ENCODE results near the gene C5orf63. TPM values are rescaled to one million over a fixed set of nuclear protein-coding genes. Genes with fewer than 3 reads are reported as not detected.
A peak's percentile ranks its signal among the peaks of the same experiment; 100 is the strongest.

Gene C5orf63
- total and polyA plus RNA-seq, 12 donors = 1.6 to 11.4 (median 4.5) TPM; not detected in 1

DNA sequence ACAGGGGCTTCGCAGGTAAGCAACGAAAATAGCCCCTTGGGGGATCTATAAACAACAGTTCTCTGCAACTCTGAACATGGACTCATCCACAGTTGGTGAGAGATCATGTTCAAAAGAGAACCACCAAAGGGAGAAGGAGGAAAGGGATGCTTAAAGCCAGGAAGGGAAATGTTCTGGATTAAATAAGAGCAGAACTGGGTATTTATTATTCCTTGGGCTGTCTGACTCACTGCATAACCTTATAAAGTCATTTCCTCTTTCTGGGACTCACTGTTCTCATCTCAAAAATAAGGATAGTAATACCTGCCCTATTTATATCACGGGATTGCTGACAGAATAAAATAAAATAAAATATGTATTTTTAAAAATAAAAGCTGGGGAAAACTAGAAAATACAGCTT lies 31.7 kb downstream of the C5orf63 start:
- intact Hi-C loops (cut with DNase I) = no loop called here
- Histone ChIP-seq H3K4me3 (no peak overlapping the region), H3K9me3 (replicated peaks in 1 of 3) (no peaks in the 10 kb centered on the region), H3K4me1 (replicated peaks in 1 of 2) (no peaks in the 10 kb centered on the region), H3K36me3 (replicated peaks in 1 of 2) (no peaks in the 10 kb centered on the region), H3K27ac (peak overlapping the region in 2 of 5 donors; percentile 9 to 27), H3K27me3 (no peaks in the 10 kb centered on the region)
- no peak for DNase-seq
- WGBS, 4 donors = 65 to 80% (median 72%) methylated on average over 3 of the region's 3 CpGs
- TF ChIP-seq CTCF (IDR thresholded peaks at IDR 0.05) (no peak), POLR2A (IDR thresholded peaks at IDR 0.05) (no peak)

- Histone ChIP-seq H3K4me1 (replicated peaks in 1 of 2) (no peaks in the 10 kb centered on the region), H3K27me3 (no peaks in the 10 kb centered on the region), H3K27ac (peak overlapping the region in 2 of 5 donors; percentile 9 to 27), H3K36me3 (replicated peaks in 1 of 2) (no peaks in the 10 kb centered on the region), H3K9me3 (replicated peaks in 1 of 3) (no peaks in the 10 kb centered on the region), H3K4me3 (no peak overlapping the region)
- DNase-seq = no peak
- TF ChIP-seq CTCF (IDR thresholded peaks at IDR 0.05) = no peak
- no peak for TF ChIP-seq POLR2A (IDR thresholded peaks at IDR 0.05)
- WGBS, 4 donors = 61 to 71% (median 64%) methylated on average over 9 of the region's 9 CpGs
- intact Hi-C loops (cut with DNase I) = no loop called here
These were observed 32.3 kb downstream of the C5orf63 start for GRCh38 chr5:127040796-127041520.

DNA sequence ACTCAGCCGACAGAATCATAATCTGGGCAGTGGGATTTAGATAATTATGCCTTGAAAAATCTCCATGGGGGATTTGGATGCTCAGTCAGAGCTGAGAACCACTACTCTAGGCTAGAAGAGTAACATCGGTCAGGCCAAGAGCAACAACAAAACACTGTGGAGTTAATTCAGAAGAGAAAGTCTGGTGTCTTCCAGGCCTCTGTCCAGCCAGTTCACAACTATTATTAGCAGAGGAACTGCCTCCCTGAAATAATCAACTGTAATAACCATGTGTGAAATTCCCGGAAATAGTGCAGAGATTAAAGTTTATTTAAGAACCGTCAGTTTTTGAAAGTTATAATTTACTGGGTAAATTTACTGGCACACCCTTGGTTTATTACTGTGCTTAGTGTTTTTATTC lies 34.8 kb downstream of the C5orf63 start:
- H3K4me3 ChIP-seq = no peak overlapping the region
- TF ChIP-seq POLR2A (IDR thresholded peaks at IDR 0.05) (no peak), CTCF (IDR thresholded peaks at IDR 0.05) (no peak)
- no peaks in the 10 kb centered on the region for H3K9me3 ChIP-seq (replicated peaks in 1 of 3)
- intact Hi-C loops (cut with DNase I) = loop anchor here in 1 of 2 donors (10.0 kb wide), 1 partner anchor 204 kb away; no protein-coding TSS in a partner anchor
- no peaks in the 10 kb centered on the region for H3K4me1 ChIP-seq (replicated peaks in 1 of 2)
- H3K36me3 ChIP-seq (replicated peaks in 1 of 2) = no peaks in the 10 kb centered on the region
- no peaks in the 10 kb centered on the region for H3K27me3 ChIP-seq
- no peak overlapping the region for H3K27ac ChIP-seq
- WGBS, 4 donors = 65 to 71% (median 70%) methylated on average over 4 of the region's 4 CpGs
- DNase-seq = no peak

DNA sequence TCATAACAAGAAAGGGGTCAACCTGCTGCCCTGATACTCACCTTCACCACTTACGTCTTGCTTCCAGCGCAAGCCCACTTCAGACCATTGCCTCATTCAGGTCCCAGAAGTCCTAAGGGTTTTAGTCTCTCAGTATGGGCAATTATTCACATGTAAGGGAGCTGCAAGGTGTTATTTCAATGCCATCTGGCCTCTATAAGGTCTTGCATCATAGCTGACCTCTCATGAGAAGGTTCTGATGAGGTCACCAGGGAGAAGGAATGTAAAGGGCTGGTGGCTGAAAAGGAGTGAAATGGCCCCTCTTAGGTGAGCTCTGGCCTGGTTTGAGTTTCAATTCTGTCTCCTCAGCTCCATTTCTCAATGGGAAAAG lies 41.5 kb downstream of the C5orf63 start:
- Histone ChIP-seq H3K9me3 (replicated peaks in 1 of 3) (no peaks in the 10 kb centered on the region), H3K4me1 (replicated peaks in 1 of 2) (peaks cover 10 to 22% of the 10 kb centered on the region in 2 donors), H3K27ac (no peak overlapping the region), H3K27me3 (no peaks in the 10 kb centered on the region), H3K4me3 (no peak overlapping the region), H3K36me3 (replicated peaks in 1 of 2) (no peaks in the 10 kb centered on the region)
- WGBS, 4 donors = 97 to 100% (median 99%) methylated on average over 2 of the region's 2 CpGs
- no peak for DNase-seq
- intact Hi-C loops (cut with DNase I) = loop anchor here in 1 of 2 donors (10.0 kb wide), 1 partner anchor 197 kb away; no protein-coding TSS in a partner anchor
- TF ChIP-seq POLR2A (IDR thresholded peaks at IDR 0.05) (no peak), CTCF (IDR thresholded peaks at IDR 0.05) (no peak)

Measured in adrenal gland (tissue), 12 donors.